ENCODE results near the gene USE1.

Gene USE1

DNA sequence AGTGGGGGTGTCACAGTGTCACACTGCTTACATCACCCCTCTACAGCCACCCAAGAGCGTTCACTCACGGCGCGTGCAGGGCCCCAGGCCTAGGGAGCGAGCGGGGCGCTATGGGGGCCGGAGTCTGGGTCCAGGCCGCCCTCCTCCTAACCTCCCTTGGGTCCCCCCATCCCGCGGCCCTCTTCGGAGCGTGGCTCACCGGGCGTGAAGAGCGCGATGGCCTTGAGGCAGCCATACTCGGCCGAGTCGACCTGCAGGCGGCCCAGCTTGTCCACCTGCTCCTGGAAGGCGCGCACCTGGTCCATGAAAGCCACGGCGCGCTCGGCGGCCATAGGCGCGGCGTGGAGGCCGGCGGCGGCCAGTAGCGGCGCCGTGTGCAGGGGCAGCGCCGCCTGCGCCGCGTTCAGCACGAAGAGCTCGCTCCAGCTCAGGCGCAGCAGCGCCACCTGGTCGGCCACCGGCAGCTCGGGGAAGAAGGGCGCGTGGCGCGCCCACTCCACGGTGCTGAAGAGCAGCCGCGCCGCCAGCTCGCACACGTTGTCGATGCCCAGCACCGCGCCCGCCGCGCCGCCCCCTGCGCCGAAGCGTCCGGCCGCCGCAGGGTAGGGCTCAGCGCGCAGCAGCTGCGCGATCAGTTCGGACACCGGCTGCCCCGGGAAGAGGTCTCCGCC, 20.3 kb downstream of the USE1 start:
- peak overlapping the region; percentile 42 for H3K27ac ChIP-seq (ENCODE audit: low read depth, low read length)
- peaks cover 29 to 30% of the 10 kb centered on the region in 2 donors for H3K4me1 ChIP-seq (ENCODE audit: control insufficient read depth in 1 of 2, insufficient read depth in 2 of 2, low read length in 2 of 2)
- no peaks in the 10 kb centered on the region for H3K27me3 ChIP-seq (ENCODE audit: control insufficient read depth in 1 of 2, insufficient read depth in 2 of 2, low read length in 2 of 2)
- peak overlapping the region; percentile 58 to 68 for H3K4me3 ChIP-seq (ENCODE audit: low read depth in 1 of 2, low read length in 2 of 2)
- H3K36me3 ChIP-seq (ENCODE audit: control insufficient read depth in 1 of 2, insufficient read depth in 2 of 2, low read length in 2 of 2) = peaks cover 10 to 37% of the 10 kb centered on the region in 2 donors
- H3K9me3 ChIP-seq (ENCODE audit: control insufficient read depth in 1 of 2, low read length in 2 of 2) = no peaks in the 10 kb centered on the region
- peak overlapping the region; percentile 20 to 57 for H3K9ac ChIP-seq (ENCODE audit: low read depth in 1 of 2, low read length in 2 of 2)

DNA sequence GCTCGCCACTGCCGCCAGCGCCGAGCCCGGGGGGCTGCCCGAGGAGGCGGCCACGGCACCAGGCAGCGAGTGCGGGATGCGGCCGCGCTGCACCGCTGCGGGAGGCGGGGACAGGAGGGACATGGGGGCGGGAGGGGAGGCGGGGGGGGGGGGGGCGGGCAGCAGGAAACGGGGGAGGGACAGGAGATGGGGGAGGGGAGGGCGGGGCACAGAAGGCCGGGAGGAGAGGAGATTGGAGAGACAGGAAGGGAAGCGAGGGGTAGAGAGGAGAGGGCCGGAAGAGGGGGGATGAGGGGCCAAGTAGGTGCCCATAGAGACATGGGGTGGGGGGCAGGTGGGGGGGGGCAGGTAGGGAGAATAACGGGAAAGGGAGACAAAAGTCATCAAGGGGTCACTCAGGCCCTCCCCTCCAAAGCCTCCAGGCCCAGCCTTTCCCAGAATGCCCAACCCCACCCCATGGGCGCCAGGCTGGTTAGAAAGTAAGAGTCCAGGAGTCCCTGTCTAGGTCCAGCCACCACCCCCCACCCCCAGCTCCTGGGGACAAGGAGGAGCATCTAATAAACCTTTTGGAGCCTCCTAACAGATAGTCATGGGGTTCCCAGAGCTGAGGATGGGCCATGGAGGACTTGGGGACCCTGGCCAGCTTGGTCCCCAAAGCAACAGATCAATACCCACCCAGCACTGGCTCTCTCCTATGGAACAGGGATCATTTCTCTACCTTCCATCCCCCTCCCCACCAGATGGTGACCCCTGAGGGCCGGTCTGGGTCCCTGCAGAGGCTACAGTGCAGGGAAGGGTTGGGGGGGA, 21.0 kb downstream of the USE1 start:
- peaks cover 10 to 34% of the 10 kb centered on the region in 2 donors for H3K36me3 ChIP-seq (ENCODE audit: control insufficient read depth in 1 of 2, insufficient read depth in 2 of 2, low read length in 2 of 2)
- peaks cover 36 to 37% of the 10 kb centered on the region in 2 donors for H3K4me1 ChIP-seq (ENCODE audit: control insufficient read depth in 1 of 2, insufficient read depth in 2 of 2, low read length in 2 of 2)
- peak overlapping the region; percentile 42 for H3K27ac ChIP-seq (ENCODE audit: low read depth, low read length)
- no peaks in the 10 kb centered on the region for H3K27me3 ChIP-seq (ENCODE audit: control insufficient read depth in 1 of 2, insufficient read depth in 2 of 2, low read length in 2 of 2)
- peak overlapping the region in 1 of 2 donors; percentile 20 for H3K9ac ChIP-seq (ENCODE audit: low read depth in 1 of 2, low read length in 2 of 2)
- no peaks in the 10 kb centered on the region for H3K9me3 ChIP-seq (ENCODE audit: control insufficient read depth in 1 of 2, low read length in 2 of 2)
- peak overlapping the region; percentile 58 to 68 for H3K4me3 ChIP-seq (ENCODE audit: low read depth in 1 of 2, low read length in 2 of 2)

DNA sequence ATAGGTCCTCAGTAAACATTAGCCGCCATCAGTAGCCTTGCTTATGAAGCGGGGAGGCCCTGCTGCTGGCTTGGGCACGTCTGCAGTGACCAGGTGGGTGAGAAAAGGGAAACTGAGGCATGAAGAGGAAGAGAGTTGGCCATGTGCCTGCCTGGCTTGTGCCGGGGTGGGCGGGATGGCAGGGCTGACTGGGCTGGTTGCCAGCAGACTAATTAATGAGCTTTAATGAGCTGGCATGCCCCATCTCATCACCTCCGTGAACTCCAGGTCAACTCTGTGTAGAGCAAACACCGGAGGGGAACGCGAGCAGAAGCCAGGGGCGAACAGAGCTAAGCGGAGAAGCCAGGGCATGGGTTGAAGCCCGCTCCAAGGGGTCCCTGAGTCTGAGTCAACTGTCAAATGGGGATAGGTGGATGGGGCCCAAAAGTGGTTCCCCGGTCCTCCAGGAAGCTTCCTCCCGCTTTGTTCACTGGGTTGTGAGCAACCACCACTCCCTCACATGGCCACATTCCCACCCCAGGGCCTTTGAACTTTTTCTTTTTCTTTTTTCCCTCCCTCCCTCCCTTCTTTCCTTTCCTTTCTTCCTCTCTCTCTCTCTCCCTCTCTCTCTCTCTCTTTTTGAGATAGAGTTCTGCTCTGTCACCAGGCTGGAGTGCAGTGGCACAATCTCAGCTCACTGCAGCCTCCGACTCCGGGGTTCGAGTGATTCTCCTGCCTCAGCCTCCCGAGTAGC, 21.8 kb downstream of the USE1 start:
- H3K9me3 ChIP-seq (ENCODE audit: control insufficient read depth in 1 of 2, low read length in 2 of 2) = no peaks in the 10 kb centered on the region
- H3K9ac ChIP-seq (ENCODE audit: low read depth in 1 of 2, low read length in 2 of 2) = no peak overlapping the region
- H3K4me1 ChIP-seq (ENCODE audit: control insufficient read depth in 1 of 2, insufficient read depth in 2 of 2, low read length in 2 of 2) = peaks cover 37 to 39% of the 10 kb centered on the region in 2 donors
- no peaks in the 10 kb centered on the region for H3K27me3 ChIP-seq (ENCODE audit: control insufficient read depth in 1 of 2, insufficient read depth in 2 of 2, low read length in 2 of 2)
- H3K36me3 ChIP-seq (ENCODE audit: control insufficient read depth in 1 of 2, insufficient read depth in 2 of 2, low read length in 2 of 2) = peaks cover 7 to 27% of the 10 kb centered on the region in 2 donors
- peak overlapping the region in 1 of 2 donors; percentile 43 for H3K4me3 ChIP-seq (ENCODE audit: low read depth in 1 of 2, low read length in 2 of 2)
- H3K27ac ChIP-seq (ENCODE audit: low read depth, low read length) = no peak overlapping the region

DNA sequence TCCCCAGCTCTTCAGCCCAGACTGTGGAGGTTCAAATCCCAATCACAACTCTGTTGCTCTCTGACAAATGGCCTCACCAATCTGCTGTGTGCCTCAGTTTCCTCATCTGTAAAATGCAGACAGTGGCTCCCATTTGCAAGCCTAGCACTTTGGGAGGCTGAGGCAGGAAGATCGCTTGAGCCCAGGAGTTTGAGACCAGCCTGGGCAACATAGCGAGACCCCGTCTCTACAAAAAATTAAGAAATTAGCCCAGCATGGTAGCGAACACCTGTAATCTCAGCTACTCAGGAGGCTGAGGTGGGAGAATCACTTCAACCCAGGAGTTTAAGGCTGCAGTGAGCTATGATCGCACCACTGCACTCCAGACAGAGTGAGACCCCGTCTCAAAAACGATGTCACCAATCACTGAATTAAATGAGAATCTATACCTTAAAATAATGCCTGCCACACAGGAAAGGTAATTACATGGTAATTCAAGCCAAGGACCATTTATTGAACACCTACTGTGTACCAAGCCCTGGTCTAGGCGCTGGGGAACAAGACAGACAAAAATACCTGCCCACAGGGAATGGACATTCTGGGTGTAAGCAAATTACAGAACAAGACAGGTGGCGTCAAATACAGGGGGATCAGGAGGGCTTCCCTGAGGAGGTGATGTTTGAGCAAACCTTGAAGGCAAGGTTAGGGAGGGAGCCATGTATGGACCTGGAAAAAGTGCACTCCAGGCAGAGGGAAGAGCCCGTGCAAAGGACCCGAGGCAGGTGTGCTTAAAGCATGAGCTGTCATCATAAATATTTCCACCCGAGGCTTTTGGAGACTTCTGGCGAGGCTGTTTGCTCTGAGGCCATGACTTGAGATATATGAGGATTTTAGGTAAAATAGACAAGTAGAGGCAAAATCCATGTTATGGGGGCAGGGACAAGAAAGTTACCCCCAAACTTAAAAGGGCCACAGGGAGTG, 22.9 kb downstream of the USE1 start:
- Histone ChIP-seq H3K4me3 (ENCODE audit: low read depth in 1 of 2, low read length in 2 of 2) (no peak overlapping the region), H3K9ac (ENCODE audit: low read depth in 1 of 2, low read length in 2 of 2) (no peak overlapping the region), H3K27me3 (ENCODE audit: control insufficient read depth in 1 of 2, insufficient read depth in 2 of 2, low read length in 2 of 2) (no peaks in the 10 kb centered on the region), H3K27ac (ENCODE audit: low read depth, low read length) (no peak overlapping the region), H3K36me3 (ENCODE audit: control insufficient read depth in 1 of 2, insufficient read depth in 2 of 2, low read length in 2 of 2) (peaks cover 7 to 17% of the 10 kb centered on the region in 2 donors), H3K4me1 (ENCODE audit: control insufficient read depth in 1 of 2, insufficient read depth in 2 of 2, low read length in 2 of 2) (peaks cover 46 to 48% of the 10 kb centered on the region in 2 donors), H3K9me3 (ENCODE audit: control insufficient read depth in 1 of 2, low read length in 2 of 2) (no peaks in the 10 kb centered on the region)

DNA sequence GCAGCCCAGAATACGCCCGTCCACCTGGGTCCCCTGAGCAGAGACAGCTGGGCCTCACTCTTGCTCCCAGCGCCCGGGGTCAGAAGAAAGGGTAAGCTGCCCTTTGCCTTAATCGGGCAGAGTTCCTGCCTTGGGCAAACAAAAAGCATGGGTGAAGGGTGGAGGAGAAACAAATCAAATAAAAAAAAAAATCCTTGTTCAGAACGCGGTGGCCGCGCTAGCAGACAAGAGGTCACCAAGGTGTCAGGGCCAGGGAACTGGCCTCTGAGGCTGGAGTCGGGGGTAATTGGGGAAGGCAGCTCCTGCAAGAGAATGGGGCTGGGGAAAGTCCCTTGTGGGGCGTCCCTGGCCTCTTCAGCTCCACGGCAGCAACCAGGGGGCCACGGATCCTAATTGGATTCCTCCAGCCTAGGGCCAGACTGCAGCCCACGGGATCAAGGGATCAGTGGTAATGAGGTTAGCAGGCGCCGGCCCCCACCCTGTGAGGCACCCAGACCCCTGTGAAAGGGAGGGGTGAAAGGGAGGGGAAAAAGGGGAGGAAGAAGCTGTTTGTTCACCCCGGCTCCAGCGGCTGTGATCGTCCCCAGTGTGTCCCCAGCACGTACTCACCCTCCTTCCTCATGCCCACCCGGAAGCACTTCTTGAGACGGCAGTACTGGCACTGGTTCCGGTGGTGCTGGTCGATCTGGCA, 25.1 kb downstream of the USE1 start:
- Histone ChIP-seq H3K27ac (ENCODE audit: low read depth, low read length) (peak overlapping the region; percentile 10), H3K4me3 (ENCODE audit: low read depth in 1 of 2, low read length in 2 of 2) (peak overlapping the region; percentile 28 to 29), H3K4me1 (ENCODE audit: control insufficient read depth in 1 of 2, insufficient read depth in 2 of 2, low read length in 2 of 2) (peaks cover 45 to 50% of the 10 kb centered on the region in 2 donors), H3K9me3 (ENCODE audit: control insufficient read depth in 1 of 2, low read length in 2 of 2) (no peaks in the 10 kb centered on the region), H3K36me3 (ENCODE audit: control insufficient read depth in 1 of 2, insufficient read depth in 2 of 2, low read length in 2 of 2) (peaks cover 7 to 17% of the 10 kb centered on the region in 2 donors), H3K27me3 (ENCODE audit: control insufficient read depth in 1 of 2, insufficient read depth in 2 of 2, low read length in 2 of 2) (no peaks in the 10 kb centered on the region), H3K9ac (ENCODE audit: low read depth in 1 of 2, low read length in 2 of 2) (peak overlapping the region; percentile 43 to 48)

DNA sequence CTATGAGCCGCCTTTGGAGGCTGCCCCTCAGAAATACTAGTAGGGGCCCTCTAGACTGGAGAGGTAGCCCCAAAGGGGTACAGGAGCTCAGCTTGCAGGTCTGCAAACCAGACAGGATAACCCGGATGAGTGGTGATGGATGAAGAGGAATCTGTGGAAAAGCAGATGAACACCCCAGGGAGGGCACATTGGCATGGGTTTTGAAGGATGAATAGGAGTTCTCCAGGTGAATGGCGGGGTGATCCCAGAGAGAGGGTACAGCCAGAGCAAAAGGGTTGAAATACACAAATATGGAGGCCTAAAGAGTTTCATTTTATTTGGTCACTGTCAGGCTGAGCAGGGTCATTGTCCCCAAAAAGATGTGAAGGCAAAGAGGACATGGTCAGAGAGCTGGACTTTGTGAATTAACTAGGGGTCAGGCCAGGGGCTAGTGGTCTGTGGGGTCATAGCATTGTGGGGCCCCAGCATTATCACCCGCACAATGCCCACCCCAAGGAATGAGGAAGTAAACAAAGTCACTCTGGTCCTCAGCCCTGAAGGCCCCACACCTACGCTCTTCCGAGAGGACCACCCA, 25.8 kb downstream of the USE1 start:
- Histone ChIP-seq H3K36me3 (ENCODE audit: control insufficient read depth in 1 of 2, insufficient read depth in 2 of 2, low read length in 2 of 2) (peaks cover 7 to 17% of the 10 kb centered on the region in 2 donors), H3K27me3 (ENCODE audit: control insufficient read depth in 1 of 2, insufficient read depth in 2 of 2, low read length in 2 of 2) (no peaks in the 10 kb centered on the region), H3K27ac (ENCODE audit: low read depth, low read length) (peak overlapping the region; percentile 10), H3K4me1 (ENCODE audit: control insufficient read depth in 1 of 2, insufficient read depth in 2 of 2, low read length in 2 of 2) (peaks cover 43 to 48% of the 10 kb centered on the region in 2 donors), H3K9me3 (ENCODE audit: control insufficient read depth in 1 of 2, low read length in 2 of 2) (no peaks in the 10 kb centered on the region), H3K9ac (ENCODE audit: low read depth in 1 of 2, low read length in 2 of 2) (peak overlapping the region; percentile 43 to 48), H3K4me3 (ENCODE audit: low read depth in 1 of 2, low read length in 2 of 2) (peak overlapping the region in 1 of 2 donors; percentile 29)

DNA sequence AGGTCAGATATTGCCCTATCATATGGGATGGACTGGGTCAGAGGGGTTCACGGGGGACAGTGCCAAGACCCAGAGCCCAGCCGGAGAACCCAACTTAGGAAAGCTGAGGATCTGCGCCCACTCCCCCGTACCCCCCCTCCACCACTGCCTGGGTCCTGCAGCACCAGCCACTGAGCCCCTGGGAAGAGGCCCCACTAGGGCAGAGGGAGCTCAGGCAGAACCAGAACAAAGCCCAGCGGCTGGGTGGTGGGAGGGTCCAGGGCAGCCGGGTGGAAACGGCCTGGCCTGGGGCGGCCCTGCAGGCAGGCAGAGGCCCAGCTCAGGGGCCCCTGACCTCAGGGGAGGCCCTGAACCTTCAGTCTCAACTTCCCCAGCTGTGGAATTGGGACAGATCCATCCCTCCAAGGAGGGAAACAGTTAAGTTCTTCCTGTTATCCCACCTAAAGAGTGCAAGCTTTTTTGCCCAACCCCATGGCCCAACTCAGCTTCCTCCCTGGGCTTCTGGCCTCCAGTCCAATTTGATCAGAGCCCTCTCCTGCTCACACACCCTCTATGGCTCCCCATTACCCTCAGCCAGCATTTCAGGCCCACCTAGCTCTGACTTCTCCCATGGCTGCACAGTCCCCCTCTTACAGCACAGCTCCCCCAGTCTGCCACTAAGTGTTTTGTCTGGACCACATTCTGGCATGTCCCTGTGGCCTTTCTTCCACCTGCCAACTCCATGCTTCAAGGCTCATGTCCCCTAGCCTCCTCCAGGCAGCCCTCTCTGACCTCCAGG, 27.5 kb downstream of the USE1 start:
- Histone ChIP-seq H3K27me3 (ENCODE audit: control insufficient read depth in 1 of 2, insufficient read depth in 2 of 2, low read length in 2 of 2) (no peaks in the 10 kb centered on the region), H3K4me1 (ENCODE audit: control insufficient read depth in 1 of 2, insufficient read depth in 2 of 2, low read length in 2 of 2) (peaks cover 46 to 52% of the 10 kb centered on the region in 2 donors), H3K9me3 (ENCODE audit: control insufficient read depth in 1 of 2, low read length in 2 of 2) (no peaks in the 10 kb centered on the region), H3K27ac (ENCODE audit: low read depth, low read length) (no peak overlapping the region), H3K9ac (ENCODE audit: low read depth in 1 of 2, low read length in 2 of 2) (peak overlapping the region; percentile 74 to 89), H3K36me3 (ENCODE audit: control insufficient read depth in 1 of 2, insufficient read depth in 2 of 2, low read length in 2 of 2) (peaks cover 7 to 16% of the 10 kb centered on the region in 2 donors), H3K4me3 (ENCODE audit: low read depth in 1 of 2, low read length in 2 of 2) (peak overlapping the region; percentile 89)

DNA sequence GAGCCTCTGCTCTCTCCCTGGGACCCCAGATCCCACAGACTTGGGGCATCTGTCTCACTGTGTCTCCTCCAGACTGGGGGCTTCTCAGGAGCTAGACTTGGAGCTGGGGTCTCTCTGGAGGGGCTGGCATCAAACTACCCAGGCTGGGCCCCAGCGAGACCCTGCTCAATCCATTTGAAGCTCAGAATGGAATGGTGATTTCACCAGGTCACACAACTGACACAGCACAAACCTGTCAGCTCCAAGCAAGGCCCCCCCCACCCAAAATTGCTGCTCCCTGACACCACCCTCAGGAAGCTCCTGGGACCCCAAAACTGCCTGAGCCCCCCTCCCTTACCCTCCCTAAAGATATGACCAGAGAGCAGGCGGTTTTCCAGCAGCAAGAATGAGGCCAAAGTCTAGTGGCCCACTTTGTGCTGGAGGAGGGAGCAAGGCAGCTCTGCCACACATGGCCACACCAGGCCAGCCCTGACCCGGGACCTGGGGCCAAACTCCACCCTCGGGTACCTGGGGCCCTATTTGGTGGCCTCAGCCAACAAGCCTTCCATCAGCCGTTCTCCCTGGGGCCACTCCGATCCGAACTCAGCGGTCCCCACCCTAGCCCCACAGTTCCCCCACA, 28.2 kb downstream of the USE1 start:
- no peaks in the 10 kb centered on the region for H3K9me3 ChIP-seq (ENCODE audit: control insufficient read depth in 1 of 2, low read length in 2 of 2)
- peaks cover 46 to 59% of the 10 kb centered on the region in 2 donors for H3K4me1 ChIP-seq (ENCODE audit: control insufficient read depth in 1 of 2, insufficient read depth in 2 of 2, low read length in 2 of 2)
- peak overlapping the region; percentile 70 for H3K27ac ChIP-seq (ENCODE audit: low read depth, low read length)
- H3K36me3 ChIP-seq (ENCODE audit: control insufficient read depth in 1 of 2, insufficient read depth in 2 of 2, low read length in 2 of 2) = peaks cover 1 to 9% of the 10 kb centered on the region in 2 donors
- H3K9ac ChIP-seq (ENCODE audit: low read depth in 1 of 2, low read length in 2 of 2) = peak overlapping the region; percentile 74 to 89
- H3K27me3 ChIP-seq (ENCODE audit: control insufficient read depth in 1 of 2, insufficient read depth in 2 of 2, low read length in 2 of 2) = no peaks in the 10 kb centered on the region
- peak overlapping the region; percentile 89 for H3K4me3 ChIP-seq (ENCODE audit: low read depth in 1 of 2, low read length in 2 of 2)
